ENCODE measurements around the gene GLB1L3. TPM values are rescaled to one million over a fixed set of nuclear protein-coding genes. Genes with fewer than 3 reads are reported as not detected.

The GLB1L3 gene
- total RNA-seq, 1 donor from 2014 or later, result not detected

Other genes starting within 250 kb of the GLB1L3 start
- gene JAM3, start 207.3 kb upstream of the GLB1L3 start, total RNA-seq, result 22.5 TPM
- gene NCAPD3, start 52.4 kb upstream of the GLB1L3 start, total RNA-seq, result 12.3 TPM
- 39.5 TPM for gene VPS26B, start 51.7 kb upstream of the GLB1L3 start, total RNA-seq
- 36.8 TPM for gene THYN1, start 23.0 kb upstream of the GLB1L3 start, total RNA-seq
- 36.1 TPM for gene ACAD8, start 22.8 kb upstream of the GLB1L3 start, total RNA-seq
- 0.32 TPM for gene GLB1L2, start 55.6 kb downstream of the GLB1L3 start, total RNA-seq
- gene B3GAT1, start 135.9 kb downstream of the GLB1L3 start, total RNA-seq, result 0.16 TPM

All from Right ventricle myocardium inferior (tissue), 1 donor.